RCC 7860 (cell line): ENCODE measurements around the gene NDUFS6.

Experiments
- DNase-seq: peaks from one replicate; pipeline ENCODE4 v3.0.0-alpha.2; 2015; ENCODE audit warnings: low spot score
- FAIRE-seq: peaks from 2 replicates; lab custom pipeline; 2012; peaks lifted over from hg19 to GRCh38; lab: Jason Lieb, UNC

The NDUFS6 gene

DNA sequence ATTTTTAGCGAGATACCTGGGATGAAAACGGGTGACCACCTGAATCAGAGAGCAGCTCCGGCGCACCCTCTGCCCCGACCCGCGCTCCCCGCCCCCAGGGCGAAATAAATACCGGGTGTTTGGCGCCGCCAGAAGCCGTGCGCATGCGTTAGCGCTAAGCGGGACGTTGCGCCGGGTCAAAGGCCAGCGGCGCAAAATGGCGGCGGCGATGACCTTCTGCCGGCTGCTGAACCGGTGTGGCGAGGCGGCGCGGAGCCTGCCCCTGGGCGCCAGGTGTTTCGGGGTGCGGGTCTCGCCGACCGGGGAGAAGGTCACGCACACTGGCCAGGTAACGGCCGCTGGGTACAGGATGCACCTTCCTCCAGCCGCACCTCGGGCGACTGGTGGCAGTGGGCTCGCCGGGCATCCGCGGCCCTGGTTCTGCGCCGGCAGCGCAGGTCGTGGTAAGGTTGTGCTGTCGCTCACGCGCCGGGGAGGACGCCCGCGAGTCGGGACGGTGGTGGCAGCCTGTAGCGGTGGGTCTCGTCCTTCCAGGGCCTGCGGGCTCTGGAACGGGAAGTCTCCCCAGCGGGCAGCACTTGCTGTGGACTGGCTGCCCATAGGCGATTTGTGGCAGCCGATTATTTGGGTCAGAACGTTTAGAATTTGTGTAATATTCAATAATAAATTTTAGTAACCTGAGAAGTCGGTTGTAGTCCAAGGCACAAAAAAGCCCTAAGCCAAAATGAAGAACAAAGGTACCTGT lies at the start of gene NDUFS6:
Gene NDUFS6, plus strand, starts transcription at position 186 of the 745 bp plus-strand sequence. Its CDS starts 11 bp downstream, at position 197.
- FAIRE-seq, result no peak
- DNase-seq, result peak; percentile 60

DNA sequence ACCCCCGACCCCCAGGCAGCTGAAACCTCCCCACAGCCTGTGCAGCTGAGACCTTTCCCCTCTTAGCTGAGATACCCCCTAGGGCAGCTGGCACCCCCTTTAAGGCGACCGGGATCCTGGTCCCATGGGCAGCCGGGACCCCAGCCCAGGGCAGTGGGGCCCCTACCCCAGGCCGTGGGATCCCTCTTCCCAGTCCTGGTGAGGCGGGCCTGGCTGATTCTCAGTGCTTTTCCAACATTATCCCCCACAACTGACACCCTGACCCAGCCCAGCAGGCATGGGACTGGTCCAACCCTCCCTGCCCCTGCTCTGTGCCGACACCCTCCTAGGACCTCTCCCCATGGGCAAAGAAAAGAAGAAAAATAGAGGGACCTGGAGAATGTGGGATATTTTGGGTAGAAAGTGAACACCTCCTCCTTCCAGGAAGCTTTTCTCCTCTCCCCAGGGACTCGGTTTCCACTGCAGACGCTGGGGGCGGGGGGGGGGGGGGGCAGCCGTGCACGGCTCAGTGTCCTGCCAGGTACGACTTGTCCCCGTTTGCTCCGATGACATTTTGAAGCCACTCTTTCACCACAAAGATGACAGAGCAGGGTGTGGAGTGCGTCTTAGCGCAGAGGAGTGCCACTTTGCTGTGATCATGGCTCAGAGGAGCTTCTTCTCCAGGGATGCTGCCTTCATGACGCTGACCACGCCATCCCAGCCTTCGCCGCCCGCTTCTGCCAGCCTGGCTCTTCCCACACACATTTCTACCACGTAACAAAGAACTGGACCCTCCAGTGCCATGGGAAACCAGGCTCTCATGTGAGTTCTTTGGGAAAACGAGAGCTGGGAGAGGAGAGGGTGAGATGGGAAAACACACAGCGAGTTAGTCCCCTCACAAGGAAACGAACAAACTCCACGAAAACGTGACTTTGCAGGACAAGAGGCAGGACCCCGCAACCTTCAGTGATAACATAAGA lies 49.1 kb upstream of the NDUFS6 start:
- FAIRE-seq, result no peak

GRCh38 chr5:1752881-1753280 lies 48.3 kb upstream of the NDUFS6 start:
- no peak for DNase-seq
- FAIRE-seq, result no peak

More for the DNA sequence above, 49.1 kb upstream of the NDUFS6 start:
- no peak for DNase-seq

- no peak for DNase-seq
- FAIRE-seq, result no peak
Observed at GRCh38 chr5:1753490-1753889, 47.7 kb upstream of the NDUFS6 start.

GRCh38 chr5:1754531-1755220 lies 46.5 kb upstream of the NDUFS6 start:
- FAIRE-seq, result no peak
- DNase-seq, result no peak

GRCh38 chr5:1755321-1755949 lies 45.8 kb upstream of the NDUFS6 start:
- no peak for DNase-seq

DNA sequence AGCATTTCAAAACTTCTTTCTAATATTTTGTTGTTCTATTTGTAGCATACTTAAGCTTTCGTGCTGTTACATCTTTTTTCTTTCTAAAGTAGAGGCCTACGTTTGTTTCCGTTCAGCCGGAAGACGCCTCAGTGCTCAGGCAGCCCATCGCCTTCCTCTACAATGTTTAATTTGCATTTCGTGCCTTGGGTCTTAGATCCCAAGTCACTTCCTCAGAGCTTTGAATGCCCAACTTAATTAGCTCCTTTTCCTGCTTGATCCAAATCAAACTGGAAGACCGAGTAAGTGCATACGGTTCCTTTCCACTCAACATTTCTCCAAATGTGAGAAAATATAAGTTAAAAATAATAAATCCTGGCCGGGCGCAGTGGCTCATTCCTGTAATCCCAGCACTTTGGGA lies 44.7 kb upstream of the NDUFS6 start:
- FAIRE-seq (no peak), DNase-seq (no peak)

More at GRCh38 chr5:1755321-1755949, 45.8 kb upstream of the NDUFS6 start:
- no peak for FAIRE-seq

DNA sequence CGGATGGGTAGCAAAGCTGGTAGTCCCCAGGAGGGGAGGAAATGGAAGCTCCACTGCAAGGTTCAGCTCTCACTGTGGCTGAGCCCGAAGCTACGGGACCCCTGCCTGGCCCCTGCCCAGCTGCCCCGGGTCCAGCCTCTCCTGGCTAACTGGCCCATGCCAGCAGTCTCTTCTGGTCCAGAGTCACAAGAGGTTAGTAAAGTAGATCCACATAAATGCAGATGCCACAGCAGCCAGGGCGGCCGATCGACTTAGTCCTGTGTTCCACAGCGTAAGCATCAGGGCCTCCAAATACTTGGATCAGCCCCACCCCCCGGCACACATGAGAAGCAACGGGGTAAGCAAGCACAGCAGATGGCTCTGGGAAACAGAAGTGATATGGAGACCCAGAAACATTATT lies 43.7 kb upstream of the NDUFS6 start:
- FAIRE-seq (no peak), DNase-seq (no peak)

DNA sequence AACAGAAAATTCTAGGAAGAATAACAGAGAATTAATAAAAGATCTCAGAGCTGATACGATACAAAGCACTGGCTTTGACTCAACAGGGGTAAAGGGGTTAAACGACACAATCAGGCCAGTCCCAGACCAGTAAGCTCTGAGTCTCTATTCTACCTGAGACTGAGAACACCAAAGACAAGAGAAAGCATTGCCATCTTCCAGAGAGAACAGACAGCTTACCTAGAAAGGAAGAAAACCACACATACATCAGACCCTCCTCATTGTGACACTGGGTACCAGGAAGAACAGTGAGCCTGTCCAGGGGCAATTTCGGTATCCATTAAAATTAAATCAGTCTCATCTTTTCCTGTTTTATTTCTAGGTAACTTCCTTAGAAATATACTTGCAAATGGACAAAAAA lies 42.6 kb upstream of the NDUFS6 start:
- DNase-seq (no peak), FAIRE-seq (no peak)

DNA sequence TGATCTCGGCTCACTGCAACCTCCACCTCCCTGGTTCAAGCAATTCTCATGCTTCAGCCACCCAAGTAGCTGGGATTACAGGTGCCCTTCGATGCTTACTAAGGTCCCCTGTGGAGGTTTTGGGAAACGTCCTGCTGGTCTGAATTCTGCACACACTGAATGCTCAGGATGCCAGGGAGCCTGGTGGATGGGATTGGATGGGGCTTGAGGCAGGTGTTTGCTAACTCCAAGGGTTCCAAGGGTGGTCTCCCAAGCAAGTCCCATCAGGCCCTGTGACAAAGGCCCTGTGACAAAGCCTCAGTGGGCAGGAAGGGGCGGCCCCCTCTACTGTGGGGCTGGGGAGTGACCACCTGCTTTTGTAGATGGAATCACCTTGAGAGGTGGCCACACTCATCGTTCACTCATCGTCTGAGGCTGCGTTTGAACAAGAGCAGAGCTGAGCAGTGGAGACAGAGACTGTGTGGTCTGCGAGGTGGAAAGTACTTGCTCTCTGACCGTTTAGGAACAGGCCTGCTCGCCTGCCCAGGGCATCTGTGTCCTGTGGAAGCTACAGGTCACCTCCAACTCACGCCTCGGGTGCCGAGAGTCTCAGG lies 41.7 kb upstream of the NDUFS6 start:
- FAIRE-seq, result no peak
- no peak for DNase-seq

- FAIRE-seq, result no peak
Observed at GRCh38 chr5:1760231-1760630, 41.0 kb upstream of the NDUFS6 start.

DNA sequence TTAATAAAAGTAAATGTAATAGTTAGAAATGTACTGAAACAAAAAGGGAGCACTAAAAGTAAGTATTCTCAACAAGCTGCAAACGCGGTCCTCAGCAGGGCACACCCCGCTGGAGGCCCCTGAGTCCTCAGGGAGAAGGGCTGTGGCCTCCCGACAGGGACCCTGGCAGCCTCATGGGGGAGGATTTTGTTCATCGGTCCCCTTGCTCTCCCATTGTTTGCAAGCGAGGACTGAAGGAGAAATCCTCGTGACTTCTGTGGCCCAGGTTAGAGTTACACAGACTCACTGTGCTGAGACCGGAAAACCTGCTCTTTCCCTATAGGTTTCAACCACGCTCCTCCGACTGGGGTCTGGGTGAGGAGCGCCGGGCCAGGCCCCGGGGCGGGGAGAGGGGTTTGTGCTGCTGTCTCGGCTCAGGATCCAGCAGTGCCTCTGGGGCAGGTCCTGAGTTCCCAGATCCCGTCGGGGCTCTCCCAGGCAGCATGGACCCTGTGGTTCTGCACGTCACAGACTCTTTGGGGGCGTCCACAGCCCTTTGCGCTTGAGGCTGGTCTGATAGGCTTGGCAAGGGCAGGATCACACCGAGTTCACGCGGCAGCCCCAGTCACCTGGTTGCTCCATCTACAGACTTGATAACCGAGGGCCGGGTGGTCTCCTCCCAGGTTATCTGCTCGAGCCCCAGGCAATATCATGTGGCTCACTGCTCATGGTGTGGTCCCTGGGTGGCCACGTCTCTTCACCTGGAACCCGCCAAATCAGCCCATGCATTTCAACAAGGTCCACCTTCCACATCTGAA lies 40.4 kb upstream of the NDUFS6 start:
- no peak for FAIRE-seq

More at GRCh38 chr5:1760231-1760630, 41.0 kb upstream of the NDUFS6 start:
- no peak for DNase-seq

GRCh38 chr5:1761453-1761755 lies 39.8 kb upstream of the NDUFS6 start:
- DNase-seq (no peak), FAIRE-seq (no peak)

More for the DNA sequence above, 40.4 kb upstream of the NDUFS6 start:
- DNase-seq, result no peak

GRCh38 chr5:1762121-1762882 lies 38.9 kb upstream of the NDUFS6 start:
- no peak for FAIRE-seq
- DNase-seq, result no peak

DNA sequence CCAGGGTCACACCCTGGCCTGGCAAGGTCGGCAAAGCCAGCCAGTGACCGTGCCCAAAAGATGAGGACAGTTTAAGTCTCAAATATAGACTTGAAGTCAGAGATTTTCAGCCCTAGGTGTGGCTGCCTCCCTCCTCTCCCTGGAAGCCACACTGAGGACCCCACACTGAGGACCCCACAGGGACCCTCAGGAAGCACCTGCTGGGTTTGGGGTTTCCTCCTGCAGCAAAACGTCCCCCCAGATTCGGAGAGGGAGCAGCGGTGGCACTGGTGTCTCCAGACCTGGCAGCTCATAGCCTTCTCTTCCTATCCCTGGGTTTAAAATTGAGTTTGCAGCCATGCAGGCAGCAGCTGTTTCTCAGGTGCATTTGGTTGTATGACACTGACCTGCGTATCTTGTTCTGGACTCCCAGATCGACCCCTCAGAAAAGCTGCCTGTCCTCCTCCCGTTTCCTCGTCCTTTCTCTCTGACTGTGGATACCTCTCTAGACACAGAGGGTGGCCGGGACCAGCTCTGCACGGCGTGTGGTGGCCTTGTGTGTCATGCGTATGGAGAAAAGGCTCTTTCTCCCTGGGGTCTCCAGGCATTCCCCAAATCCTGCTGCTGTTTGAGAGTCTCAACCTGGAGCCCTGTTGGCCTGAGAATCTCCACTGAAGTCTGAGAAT lies 38.2 kb upstream of the NDUFS6 start:
- no peak for DNase-seq
- no peak for FAIRE-seq

DNA sequence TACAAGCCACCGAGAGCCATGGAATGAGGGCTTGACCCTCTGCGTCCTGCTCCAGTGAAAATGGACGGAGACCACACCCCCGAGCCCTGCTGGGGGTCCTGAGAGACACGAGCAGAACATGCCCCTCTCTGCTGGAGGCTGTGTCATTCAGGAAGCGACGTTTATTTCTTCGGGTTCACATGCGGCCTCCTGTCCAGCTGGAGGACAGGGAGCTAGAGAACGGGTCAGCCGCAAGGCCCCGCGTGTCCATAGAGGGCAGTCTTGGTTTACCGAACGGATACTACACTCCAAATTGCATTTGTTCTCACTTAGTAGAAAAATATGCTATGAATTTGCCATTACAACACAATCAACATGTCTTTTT lies 37.7 kb upstream of the NDUFS6 start:
- peak; percentile 49 for DNase-seq
- peak; percentile 46 for FAIRE-seq

DNA sequence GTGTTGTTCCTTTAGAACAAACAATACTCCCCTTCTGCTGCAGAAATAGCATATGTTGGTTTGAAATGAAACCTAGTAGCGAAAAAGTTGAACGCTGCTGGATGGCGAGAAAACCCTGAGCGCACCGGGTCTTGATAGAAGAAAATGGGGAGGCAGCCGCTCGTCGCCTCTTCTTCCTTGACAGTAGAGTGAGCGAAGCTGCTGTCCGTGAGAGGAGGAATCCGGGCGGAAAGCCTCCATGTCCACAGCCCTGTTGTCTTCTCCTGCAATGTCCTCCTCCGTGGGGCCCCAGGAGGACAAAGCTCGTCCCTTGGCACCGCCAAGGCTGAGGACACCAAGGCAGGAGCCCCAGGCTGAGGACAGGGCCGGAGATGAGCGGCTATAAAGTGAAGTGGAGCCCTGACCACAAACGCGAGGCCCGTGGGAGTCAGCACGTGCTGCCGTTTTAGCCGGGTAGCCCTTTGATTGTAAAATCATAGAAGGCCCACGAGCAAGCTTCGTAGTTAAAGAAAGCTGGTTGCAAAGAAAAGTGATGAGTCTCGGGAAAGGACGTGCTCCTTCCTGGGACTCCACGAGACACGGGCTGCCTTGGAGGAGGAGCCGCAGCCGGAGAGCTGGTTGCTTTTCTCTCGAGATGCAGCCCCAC lies 37.1 kb upstream of the NDUFS6 start:
- FAIRE-seq (no peak), DNase-seq (no peak)

DNA sequence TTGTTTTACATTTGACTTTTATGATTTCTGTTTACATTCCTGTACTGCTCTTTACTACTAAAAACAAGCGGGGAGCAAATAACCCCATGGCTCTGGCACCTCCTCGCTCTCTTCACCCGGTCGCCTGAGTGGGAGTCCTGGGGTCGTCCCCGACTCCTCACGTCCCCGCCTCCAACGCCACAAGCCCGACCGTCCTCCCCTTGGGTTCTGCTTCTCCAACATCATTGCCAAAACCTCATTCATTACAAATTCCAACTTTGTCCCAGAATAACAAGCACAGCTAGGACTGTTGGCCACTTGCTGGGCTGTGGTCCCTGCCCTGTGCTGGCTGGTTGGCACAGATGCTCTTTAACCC lies 36.6 kb upstream of the NDUFS6 start:
- DNase-seq, result no peak
- FAIRE-seq, result no peak
